GM12878 (cell line): ENCODE data around the gene MYH7. TPM values are rescaled to one million over a fixed set of nuclear protein-coding genes. Genes with fewer than 3 reads are reported as not detected.

ENCODE experiments used
- ASH2L ChIP-seq: fragments of 300-600, 200-600 bp; sonication (generic); IDR thresholded peaks from 2 replicates; pipeline ENCODE4 v1.6.1; 2017; ENCODE audit warnings: low read depth, mild to moderate bottlenecking, borderline replicate concordance
- CUX1 ChIP-seq: IDR thresholded peaks from 2 replicates; pipeline ENCODE4 v1.6.1; 2012; ENCODE audit warnings: improper control_type of control experiment, low read depth, low read length; ENCODE audit not compliant: insufficient replicate concordance
- ELK1 ChIP-seq: IDR thresholded peaks from 2 replicates; pipeline ENCODE4 v1.6.1; 2012; ENCODE audit warnings: low read depth, low read length, improper control_type of control experiment
- SREBF1 ChIP-seq: IDR thresholded peaks from 2 replicates; pipeline ENCODE4 v1.6.1; 2012; ENCODE audit warnings: mild to moderate bottlenecking, low read length
- ZNF687 ChIP-seq: fragments of 450-650 bp; IDR thresholded peaks from 2 replicates; pipeline ENCODE4 v1.6.1; 2017; ENCODE audit warnings: mild to moderate bottlenecking, moderate library complexity
- polyA plus RNA-seq, 11 experiments: library from polyadenylated mRNA; depleted of rRNA in 4 of 11; unstranded in 6 of 11; stranded (reverse) in 5 of 11; fragments of >200 nt; fragmentation: Nextera tagmentation in 4 of 11; fragmentation: Illumina TruSeq in 1 of 11; extraction: Ambion mirVana in 4 of 11; extraction: Trizol in 1 of 11; gene quantifications; 1 replicate in 1 of 11; 2 replicates in 10 of 11; pipeline versions ENCODE4 v1.2.1 to v1.2.3, GENCODE V29; 2011 to 2016; ENCODE audit warnings: inconsistent platforms in 2 of 11, missing spikeins in 2 of 11, low read depth in 1 of 11
- total RNA-seq, 4 experiments: library from RNA; depleted of rRNA in 3 of 4; stranded (reverse); fragments of >200 nt in 3 of 4; fragmentation: Illumina TruSeq in 1 of 4; extraction: Trizol in 1 of 4; gene quantifications; 2 replicates each; pipeline versions ENCODE4 v1.2.1 to v1.2.3, GENCODE V29; 2013 to 2021
- TF ChIP-seq, protein P1 (sequence below): IDR thresholded peaks from 2 replicates; pipeline ENCODE4 v1.6.1; 2012; ENCODE audit warnings: mild to moderate bottlenecking, low read depth, low read length

Gene MYH7
- total and polyA plus RNA-seq, 10 of the 15 experiments (the other 5 are each of a cell fraction or from before 2014, with no cell fraction given) = 0.04 to 0.10 (median 0.05) TPM; not detected in 4

DNA sequence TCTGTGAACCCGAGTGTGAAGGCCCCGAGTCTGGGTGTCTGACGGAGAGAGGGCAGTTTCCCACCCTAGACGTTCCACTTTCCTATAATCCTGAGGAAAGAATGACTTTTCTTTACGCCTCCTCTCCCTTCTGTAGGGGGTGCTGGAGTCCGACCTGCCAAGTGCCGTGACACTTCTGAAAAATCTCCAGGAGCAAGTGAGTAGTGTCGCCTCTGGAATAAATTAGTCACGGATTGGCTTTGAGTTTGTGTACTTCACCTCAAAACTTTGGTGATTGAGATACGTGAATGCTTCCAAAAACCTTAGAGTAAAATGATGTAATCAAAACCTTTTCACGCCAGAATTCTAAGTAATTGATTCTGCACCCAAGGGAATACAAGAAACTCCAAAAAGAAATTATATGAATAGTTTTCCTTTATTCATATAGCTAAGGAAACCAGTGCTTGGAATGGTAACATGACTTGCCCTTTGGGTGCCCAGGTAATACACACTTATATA is 34.5 kb upstream of the MYH7 start (continued):
- TF ChIP-seq, protein P1, sequence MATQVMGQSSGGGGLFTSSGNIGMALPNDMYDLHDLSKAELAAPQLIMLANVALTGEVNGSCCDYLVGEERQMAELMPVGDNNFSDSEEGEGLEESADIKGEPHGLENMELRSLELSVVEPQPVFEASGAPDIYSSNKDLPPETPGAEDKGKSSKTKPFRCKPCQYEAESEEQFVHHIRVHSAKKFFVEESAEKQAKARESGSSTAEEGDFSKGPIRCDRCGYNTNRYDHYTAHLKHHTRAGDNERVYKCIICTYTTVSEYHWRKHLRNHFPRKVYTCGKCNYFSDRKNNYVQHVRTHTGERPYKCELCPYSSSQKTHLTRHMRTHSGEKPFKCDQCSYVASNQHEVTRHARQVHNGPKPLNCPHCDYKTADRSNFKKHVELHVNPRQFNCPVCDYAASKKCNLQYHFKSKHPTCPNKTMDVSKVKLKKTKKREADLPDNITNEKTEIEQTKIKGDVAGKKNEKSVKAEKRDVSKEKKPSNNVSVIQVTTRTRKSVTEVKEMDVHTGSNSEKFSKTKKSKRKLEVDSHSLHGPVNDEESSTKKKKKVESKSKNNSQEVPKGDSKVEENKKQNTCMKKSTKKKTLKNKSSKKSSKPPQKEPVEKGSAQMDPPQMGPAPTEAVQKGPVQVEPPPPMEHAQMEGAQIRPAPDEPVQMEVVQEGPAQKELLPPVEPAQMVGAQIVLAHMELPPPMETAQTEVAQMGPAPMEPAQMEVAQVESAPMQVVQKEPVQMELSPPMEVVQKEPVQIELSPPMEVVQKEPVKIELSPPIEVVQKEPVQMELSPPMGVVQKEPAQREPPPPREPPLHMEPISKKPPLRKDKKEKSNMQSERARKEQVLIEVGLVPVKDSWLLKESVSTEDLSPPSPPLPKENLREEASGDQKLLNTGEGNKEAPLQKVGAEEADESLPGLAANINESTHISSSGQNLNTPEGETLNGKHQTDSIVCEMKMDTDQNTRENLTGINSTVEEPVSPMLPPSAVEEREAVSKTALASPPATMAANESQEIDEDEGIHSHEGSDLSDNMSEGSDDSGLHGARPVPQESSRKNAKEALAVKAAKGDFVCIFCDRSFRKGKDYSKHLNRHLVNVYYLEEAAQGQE = no peak
- TF ChIP-seq ZNF687 (no peak), CUX1 (no peak), ASH2L (0 out of 2 replicates have a peak, but pooled peaks have one; percentile 12), ELK1 (no peak), SREBF1 (peak; percentile 1; the same call in 1 of the 2 replicates)
